Fibroblast of skin of back (primary cell): ENCODE results near the gene HMGN3.

Experiments used
- DNase-seq: peaks from one replicate; pipeline ENCODE4 v3.0.0-alpha.2; 2013

The HMGN3 gene

DNA sequence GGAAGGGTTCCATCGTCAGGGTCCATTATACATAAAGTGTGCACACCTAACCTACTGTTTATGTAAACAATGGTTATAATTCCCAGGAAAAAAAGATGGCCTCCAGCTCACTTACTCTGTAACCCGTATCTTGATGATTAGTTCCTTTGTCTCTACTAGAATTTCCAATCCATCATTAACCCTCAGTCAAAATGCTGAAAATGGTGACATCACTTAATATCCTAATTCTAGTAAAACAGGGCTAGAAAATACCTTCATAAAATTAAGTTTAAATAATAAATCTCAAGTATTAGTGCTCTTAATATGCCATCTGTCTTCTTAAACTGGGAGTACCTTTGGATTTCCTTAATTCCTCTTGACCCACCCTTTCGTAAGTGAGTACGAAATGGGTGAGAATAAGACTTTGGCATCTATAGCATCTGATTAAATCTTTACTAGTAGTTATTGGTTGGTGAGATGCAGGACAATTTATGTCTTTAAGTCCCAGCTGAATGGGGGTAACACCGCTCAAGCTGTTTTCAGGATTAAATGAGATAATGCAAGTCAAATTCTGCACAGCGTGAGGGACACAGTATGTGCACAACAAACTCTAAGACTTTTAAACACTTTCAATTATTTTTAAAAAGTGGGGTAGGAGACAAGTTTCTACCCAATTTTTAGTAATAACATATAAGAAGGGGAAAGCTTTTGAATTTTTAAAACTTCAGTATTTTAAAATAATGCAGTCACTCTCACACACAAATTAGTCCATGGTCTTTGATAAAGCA, 1.6 kb downstream of the HMGN3 start:
- DNase-seq: no peak

DNA sequence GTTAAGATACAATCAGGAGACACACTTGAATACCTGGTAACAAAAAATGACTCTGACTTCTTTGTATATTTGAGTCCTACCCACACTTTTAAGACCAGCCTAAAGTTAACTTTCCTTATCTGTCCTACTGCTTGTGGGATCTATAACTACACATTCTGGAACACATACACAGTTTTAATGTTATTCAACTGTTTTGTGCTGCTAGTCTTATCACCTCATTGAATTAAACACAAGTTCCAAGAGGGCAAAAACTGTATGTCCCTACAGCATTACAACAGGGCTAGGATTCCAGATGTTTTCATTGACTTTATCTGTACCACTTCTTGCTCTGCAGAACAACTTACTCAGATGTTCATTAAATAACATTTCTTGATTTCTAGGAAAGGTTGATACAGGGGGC, 2.8 kb downstream of the HMGN3 start:
- DNase-seq: no peak

DNA sequence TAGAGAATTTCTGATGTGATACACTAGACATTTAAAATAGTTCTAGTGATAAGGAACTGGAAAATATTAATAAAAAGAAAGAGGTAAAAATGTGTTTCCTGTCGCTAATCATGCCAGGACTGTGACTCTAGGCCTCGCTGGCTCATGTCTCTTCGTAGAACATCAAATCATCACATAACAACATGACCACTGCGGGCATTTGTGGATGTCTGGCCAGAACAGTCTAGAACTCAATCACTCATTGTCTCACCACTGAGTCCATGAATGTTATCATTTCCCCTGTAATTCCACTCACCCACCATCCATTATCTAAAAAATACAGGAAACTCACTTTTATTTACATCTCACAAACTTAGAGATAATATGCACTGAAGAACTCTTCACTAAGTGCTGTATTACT, 3.4 kb downstream of the HMGN3 start:
- no peak for DNase-seq

DNA sequence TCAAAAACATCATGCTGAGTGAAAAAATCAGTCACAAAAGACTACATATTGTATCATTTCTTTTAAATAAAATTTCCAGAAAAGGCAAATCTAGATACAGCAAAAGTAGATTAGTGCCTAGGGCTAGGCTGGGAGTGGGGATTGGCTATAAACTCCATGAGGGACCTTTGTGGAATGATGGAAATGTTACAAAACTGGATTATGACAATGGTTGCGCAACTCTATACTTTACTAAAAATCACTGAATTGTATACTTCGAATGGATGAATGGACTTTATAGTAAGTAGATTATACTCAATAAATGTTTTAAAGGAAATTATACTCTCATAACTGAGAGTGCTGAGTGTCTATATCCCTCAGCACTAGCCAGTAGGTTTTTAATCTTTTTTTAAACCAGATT, 4.3 kb downstream of the HMGN3 start:
- DNase-seq: no peak

DNA sequence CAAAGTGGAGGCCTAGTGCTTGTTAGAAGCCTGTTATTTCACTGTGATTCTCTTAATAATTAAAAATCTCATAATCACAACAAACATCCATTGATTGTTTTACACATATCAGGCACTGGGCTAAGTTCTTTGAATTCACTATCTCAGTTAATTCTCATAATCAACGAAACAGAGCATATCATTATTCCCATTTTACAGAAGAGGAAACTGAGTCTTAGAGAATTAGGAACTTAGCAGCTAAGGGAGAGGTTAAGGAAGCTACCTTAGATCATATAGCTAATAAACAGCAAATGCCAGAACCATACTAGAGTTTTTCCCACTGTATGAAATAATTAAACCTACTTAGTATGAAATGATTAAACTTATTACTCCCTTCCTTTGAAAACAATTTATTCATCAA, 7.0 kb downstream of the HMGN3 start:
- no peak for DNase-seq

DNA sequence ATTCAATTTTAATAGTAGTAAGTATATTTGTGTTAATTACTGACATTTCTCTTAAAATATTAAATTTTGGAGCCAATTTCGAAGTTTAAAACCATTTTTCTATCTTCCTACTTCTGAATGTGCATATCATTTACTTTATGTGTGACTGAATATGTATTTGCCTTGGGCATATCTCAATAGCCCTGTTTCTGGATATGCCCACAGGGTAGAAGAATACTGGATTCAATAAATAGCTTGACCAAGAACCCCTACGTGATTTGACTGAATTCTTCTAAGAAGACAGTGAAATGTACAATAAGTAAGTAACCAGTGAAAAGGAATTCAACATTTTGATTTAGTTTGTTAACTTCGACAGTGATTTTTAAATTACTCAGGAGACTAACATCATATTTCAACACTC, 7.8 kb downstream of the HMGN3 start:
- no peak for DNase-seq

DNA sequence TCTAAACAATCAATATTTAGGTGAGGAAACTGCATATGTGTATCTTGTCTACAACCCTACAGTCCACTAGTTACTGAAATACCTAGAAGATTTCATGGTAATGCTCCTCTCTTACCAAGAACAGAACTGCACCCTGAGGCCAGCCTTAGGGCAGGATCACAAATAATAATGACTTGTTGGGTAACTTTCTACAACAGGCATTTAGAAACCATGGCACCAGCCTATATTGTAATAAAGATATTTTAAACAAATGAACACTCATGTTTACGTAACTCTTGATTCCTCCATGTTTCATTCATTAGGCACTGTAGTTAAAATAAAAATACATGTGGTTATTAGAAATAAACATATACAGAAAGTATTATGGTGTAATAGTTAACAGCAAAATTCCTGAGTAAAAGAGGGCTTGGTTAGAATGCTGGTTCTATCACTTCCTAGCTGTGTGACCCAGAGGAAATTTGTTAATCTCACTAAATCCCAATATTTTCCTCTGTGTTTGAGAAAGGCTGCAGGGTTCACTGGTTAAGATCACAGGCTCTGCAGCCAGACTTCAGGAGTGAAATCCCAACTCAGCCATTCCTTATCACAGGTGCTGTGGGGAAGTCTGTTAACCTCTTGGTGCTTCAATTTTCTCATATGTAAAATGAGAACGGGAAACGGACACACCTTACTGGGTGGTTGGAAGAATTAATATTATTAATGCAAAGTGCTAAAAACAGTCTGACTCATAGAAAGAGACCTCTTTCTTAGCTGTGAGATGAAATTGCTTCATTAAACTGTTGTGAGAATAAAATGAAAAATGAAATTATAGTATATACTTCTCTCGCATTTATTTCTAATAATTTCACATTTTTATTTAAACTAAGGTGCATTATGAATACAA, 8.5 kb downstream of the HMGN3 start:
- DNase-seq: no peak

DNA sequence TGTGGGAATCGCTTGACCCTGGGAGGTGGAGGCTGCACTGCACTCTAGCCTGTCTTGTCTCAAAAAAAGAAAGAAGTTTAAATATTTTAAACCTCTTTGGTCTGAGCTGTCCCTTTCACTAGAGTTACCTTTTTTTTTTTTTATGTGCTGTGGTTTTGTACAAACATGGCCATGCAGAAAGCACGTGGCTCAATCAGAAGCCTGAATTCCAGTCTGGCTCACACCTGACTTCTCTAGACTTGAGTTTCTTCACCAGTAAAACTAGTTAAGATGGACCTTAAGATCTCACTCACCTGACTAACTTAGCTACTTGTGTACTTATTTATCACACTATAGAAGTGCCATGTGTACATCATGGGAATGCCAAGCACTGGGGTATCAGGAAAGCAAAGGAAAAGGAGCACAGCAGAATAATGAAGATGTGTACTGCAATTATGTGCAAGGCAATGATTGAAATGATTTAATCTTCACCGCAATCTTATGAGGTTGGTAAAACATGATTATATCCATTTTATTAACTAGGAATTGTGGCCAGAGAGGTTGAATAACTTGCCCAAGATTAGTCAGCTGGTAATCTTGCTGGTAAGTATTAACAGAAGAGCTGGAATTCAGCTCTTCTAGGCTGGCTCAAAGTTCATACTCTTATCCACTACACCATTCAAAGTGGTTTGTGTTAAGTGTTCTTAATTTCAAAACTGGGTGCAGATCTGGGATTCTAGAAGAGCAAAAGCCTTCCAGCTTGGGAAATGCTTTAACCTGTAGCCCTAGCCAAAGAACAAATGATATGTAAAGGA, 10.7 kb downstream of the HMGN3 start:
- DNase-seq: no peak

DNA sequence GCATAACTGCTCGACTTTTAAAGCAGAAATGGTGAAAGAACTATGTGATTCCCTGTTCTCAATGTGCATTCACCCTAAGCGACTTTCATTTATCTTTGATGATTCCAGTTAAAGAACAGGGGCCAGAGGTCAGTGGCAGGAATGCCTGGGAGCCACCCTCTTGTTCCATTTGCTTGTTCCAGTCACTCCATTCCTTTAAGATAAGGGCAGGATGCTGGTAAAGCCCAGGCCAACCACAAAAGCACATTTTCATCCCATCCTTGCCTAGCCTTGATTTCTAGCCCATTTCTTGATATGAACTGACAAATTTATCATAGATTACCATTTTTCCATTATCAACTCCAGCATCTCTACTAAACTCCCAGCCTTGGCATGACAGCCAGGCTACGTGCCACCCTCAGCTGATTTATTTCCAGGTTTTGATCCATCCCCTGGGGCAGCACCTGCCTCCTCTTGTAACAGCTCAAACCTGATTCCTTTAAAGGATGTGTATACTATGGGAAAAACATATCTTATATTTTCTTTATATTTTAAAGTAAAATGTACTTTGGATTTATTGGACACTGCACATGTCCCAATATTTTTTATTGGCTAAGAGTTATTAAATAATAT, 19.2 kb downstream of the HMGN3 start:
- DNase-seq: peak; percentile 18

DNA sequence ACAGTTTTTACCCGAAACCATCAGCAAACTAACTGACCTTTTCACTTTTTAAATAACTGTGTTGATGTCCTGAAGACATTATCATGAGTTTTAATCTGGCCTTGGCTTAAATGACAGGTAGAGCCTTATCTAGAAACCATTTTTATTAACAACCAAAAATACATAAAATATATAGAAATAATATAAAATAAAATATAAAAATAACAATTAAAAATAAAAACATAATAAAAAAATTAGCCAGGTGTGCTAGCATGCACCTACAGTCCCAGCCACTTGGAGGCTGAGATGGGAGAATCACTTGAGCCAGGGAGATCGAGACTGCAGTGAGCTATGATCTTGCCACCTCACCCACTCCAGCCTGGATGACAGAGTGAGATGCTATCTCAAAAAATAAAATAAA, 21.6 kb downstream of the HMGN3 start:
- DNase-seq: no peak

DNA sequence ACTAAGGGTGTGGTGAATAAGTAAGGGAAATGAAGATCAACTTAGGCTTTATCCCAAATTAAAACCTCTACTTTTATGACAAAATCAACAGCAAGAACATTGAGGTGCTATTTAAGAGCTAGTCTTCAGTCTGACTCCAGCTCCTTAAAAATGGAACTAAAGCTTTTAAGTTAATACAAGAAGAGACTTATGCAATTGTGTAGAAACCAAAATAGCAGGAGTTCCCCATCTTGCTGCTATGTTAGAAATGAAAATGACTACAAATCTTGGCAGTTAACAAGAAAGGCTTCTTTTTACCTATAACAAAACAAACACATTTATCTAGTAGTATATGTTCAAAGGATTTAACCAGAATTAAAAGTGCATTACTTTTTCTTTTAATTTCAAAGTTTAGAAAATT, 25.7 kb downstream of the HMGN3 start:
- no peak for DNase-seq

DNA sequence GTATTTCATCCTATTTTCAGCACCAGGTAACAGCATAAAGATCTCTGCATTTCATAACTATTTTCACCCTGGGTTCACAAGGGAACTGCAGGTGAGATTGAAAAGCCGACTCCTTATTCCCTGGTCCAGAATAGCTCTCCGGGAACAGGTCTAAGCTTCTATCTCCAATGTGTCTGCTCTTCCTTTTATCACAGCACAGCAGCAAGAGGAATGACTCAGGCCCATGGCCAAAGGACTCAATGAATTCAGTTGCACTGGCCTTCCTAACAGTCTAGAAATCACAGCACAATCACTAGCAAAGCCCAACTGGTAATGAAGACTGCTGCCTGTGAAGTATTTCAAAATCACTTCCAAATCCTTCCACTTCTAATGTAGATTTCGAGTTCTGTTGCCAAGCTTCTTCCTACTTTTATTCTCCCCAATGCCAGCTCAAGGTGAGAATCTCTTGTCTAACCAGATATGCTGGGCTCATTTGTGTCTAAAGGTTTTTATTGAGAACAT, 30.7 kb downstream of the HMGN3 start:
- DNase-seq: no peak

DNA sequence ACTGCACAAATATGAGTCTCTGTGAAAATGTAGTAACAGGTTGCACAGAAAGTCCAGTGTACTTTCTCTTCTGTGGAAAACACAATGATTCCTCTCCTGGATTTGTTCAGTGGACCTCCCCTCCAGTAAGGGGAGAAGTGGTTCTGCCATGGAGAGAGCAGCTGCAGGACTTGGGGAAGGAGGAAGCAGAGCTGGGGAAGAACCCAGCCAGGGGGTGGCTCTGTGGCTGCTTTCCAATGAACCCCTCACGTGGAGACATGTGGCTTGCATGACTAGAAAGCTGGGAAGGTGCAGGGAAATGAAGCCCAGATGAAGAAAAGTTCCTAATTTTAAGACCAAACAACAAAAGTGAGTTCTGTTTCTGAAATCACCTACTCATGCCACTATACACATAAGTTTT, 31.9 kb downstream of the HMGN3 start:
- no peak for DNase-seq

DNA sequence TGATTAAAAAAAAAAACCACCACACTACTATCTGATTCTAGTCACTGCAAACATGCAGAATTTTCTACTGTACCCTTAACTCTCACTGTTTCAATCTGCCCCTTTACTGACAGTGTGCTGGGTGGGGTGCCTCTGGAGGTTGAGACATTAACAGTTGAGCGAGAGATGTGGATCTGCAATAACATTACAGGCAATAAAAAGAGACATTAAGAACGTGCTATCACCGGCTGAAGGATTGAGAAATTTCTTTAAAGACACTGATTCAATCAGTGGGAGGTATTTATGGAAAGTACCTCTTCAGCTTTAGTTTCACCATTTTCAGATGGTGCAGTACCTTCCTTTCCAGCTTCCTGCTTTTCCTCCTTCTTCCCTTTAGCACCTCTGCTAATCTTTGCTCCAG, 32.5 kb downstream of the HMGN3 start:
- DNase-seq: no peak

DNA sequence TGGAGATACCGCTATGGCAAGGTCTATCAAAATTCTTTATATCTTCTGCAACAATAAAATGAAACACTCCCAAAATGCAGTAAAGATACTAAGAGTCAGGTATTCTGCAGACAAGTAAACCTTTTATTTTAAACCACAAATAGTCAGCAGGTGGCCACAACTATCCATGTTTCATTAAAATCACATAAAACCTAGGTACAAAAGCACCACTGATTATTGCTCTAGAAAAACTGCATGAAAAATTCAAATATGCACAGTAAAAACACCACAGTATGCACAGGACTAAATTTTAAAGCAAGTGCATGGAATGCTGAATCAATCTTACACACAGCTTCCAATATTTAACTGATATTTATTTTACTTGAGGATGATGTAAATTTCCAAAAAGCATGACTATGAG, 33.3 kb downstream of the HMGN3 start:
- DNase-seq: no peak

DNA sequence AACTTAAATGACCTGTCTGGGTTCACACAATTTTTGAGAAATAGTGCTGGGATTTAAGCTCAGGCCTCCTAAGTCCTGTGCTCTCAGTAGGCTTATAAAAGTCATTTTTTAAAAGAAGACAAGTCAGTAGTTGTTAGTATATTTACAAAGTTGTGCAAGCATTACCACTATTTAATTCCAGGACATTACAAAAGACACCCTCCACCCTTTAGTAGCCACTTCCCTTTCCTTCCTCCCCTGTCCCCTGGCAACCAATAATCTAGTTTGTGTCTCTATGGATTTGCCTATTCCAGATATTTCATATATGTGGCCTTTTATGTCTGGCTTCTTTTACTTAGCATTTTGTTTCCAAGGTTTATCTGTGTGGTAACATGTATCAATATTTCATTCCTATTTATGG, 37.6 kb downstream of the HMGN3 start:
- DNase-seq: no peak

DNA sequence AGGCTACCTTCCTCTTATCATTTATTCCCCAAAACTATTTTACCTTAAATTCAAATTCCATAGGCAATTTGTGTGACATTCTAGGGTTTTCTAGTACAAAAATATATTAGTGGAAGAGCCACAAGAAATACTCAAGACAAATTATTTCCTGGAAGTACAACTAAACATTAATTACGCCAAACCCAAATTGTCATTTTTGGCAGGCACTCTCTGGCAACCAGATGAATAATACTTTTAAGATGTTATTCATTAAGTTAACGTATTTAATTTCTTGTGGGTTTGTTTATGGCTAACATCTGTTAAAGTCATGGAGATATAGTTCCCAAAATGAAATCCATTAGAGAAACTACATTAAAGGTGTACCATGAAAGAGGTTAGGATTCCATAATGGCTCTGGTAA, 40.5 kb downstream of the HMGN3 start:
- no peak for DNase-seq

DNA sequence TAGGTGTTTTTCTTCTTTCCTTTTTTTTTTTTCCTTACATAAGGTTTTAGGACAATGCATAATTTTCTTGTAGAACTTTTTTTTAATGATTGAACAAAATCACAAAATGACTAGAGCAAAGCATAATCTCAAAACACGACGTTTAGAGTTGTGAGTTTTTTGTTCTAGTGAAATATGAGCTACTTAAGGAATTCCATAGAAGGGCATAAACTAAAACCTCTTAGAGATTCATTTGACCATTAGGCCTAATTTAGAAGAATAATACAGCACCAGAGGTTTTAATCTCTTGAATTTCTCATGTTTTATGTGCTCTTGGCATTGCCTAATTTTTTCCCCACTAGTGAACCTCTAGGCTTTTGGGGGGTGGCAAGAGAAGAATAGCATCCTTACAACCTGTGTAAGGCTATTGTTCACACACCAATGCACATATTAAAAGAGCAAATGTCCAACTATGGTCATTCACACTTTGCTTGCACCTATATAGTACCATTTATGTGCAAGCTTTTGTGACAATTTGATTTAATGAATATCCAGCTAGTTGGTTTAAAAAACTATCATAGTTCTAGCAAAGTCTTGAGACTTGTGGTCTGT, 44.6 kb downstream of the HMGN3 start:
- DNase-seq: no peak

DNA sequence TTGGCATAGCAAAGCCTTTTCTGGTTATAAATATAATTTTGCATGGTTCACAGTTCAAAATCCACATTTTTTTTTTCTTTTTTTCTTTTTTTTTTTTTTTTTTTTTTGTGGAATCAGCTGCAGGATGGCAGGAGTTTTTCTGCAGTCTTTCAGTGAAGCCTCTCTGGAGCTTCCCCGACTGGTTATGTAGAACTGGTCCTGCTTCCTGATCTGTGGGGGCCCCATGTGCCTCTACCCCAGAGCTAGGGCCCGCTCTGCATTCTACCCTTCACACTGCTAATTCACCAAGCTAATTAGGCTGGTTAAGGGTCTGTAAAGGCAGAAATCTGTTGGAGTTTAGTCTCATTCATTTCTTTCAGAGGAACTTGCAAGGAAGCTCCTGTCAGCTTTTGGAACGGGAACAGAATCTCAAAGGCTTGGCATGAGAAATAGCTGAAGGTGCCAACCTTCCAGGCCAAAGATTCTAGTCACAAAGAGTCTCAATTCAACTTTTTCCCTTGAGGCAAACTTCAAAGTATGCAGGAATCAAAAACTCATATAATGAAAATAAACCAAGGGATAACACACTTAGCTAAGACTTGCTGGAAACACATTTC, 45.5 kb downstream of the HMGN3 start:
- DNase-seq: no peak

DNA sequence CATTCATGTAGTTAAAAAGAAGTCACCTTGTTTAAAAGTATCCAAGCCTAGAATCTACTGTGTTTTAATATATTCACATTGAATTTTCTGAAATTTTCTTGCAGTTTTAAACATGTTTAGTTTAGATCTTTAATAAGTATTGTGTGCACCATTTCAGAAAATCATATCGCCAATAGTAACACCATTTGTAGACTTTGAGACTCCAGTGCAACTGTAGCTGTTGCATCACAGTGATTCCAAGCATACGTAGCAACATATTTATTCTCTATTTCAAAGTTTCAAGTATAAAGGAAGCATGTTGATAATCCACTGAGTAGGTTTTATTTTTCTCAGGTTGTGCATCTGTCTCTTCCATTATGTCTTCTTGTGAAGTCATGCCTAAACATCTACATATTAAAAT, 46.4 kb downstream of the HMGN3 start:
- DNase-seq: no peak

DNA sequence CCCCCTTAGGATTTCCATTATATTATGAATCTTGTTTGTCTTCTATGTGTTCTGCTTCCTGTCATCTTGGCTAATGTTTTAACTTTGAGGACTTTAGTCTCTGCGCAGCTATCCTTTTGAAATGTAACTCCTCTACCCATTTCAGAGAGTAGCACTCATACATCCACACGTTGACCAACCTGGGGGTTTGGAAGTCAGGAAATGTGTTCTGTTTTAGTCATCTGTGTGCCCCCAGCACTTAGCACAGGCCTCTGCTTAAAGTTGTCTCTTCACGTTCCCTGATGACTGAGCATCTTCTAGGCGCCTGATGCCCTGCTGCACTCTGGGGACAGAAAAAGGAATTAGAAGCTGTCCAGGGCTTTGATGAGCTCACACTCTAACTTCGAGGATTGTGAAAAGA, 47.9 kb downstream of the HMGN3 start:
- DNase-seq: no peak

DNA sequence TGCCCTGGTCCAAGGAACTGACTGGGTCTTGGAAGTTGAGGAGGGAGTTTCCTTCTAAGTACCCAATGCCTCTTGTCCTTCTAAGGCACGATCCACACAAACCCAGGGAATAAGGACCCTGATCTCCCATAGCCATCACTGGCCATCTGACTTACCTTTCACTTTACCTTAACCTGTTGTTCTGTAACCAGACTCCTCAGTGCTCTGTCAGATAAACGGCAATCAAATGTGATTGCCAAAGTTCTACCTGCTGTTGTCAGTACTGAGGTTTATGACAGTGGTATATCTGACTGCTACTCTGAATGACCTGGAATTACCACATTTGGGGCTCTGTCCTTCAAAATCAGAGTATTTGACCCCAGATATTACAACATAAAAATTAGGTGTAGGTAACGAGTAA, 49.8 kb downstream of the HMGN3 start:
- no peak for DNase-seq
